Gastroesophageal sphincter (tissue), 4 donors: ENCODE measurements around the gene TRAF2. TPM values are rescaled to one million over a fixed set of nuclear protein-coding genes. Genes with fewer than 3 reads are reported as not detected.

Experiments
- ATAC-seq: fragments of 150-250 bp; one replicate; pipeline ENCODE4 v1.9.1; 2016; ENCODE audit warnings: mild to moderate bottlenecking, moderate library complexity
- H3K27ac ChIP-seq, 4 donors: fragments of 200-600 bp; sonication (generic) in 3 of 4; 1 replicate in 3 of 4; 2 replicates in 1 of 4; pipeline ENCODE4 v1.5.1; 2016 to 2019
- H3K27me3 ChIP-seq: fragments of 200-600 bp; sonication (generic); one replicate; pipeline ENCODE4 v1.5.1; 2019
- H3K36me3 ChIP-seq, 2 donors: fragments of 200-600 bp; sonication (generic); one replicate each; pipeline ENCODE4 v1.5.1; 2019; ENCODE audit warnings: control low read depth in 1 of 2
- H3K4me1 ChIP-seq, 3 donors: fragments of 200-600 bp; sonication (generic); 1 replicate in 2 of 3; 2 replicates in 1 of 3; pipeline ENCODE4 v1.5.1; 2016 to 2019; ENCODE audit warnings: control low read depth in 2 of 3
- H3K4me3 ChIP-seq, 2 donors: fragments of 200-600 bp; sonication (generic); one replicate each; pipeline ENCODE4 v1.5.1; 2019; ENCODE audit warnings: mild to moderate bottlenecking in 1 of 2, moderate library complexity in 1 of 2
- H3K9me3 ChIP-seq, 3 donors: fragments of 200-600 bp; sonication (generic); one replicate each; pipeline ENCODE4 v1.5.1; 2017 to 2019; ENCODE audit warnings: control low read depth in 2 of 3
- EP300 ChIP-seq: sonication (generic); formaldehyde crosslinking; IDR thresholded peaks from one replicate; pipeline ENCODE4 v1.6.1; 2017; ENCODE audit warnings: antibody characterized with exemption, mild to moderate bottlenecking
- POLR2A ChIP-seq, 2 donors: fragments of 450-650 bp; IDR thresholded peaks; one replicate each; pipeline ENCODE4 v1.6.1; 2017; ENCODE audit warnings: antibody characterized with exemption in 2 of 2, mild to moderate bottlenecking in 2 of 2, moderate library complexity in 1 of 2
- POLR2AphosphoS5 ChIP-seq: sonication (generic); formaldehyde crosslinking; IDR thresholded peaks from one replicate; pipeline ENCODE4 v1.6.1; 2017; ENCODE audit warnings: antibody characterized with exemption
- WGBS, 2 donors: methylation state at CpG; one replicate each; pipeline ENCODE4 v1.1.5; 2018; ENCODE audit warnings: low coverage in 1 of 2; 5-methylcytosine and 5-hydroxymethylcytosine counted together
- total RNA-seq, 4 donors: library from RNA; depleted of rRNA; stranded (reverse); fragments of >200 nt; gene quantifications; one replicate each; pipeline ENCODE4 v1.1.0, GENCODE V29; 2016
- TF ChIP-seq, protein P1 (sequence below), 4 experiments: fragments of 200-600 bp in 2 of 4; fragments of 450-650 bp in 2 of 4; sonication (generic) in 1 of 4; IDR thresholded peaks; one replicate each; pipeline ENCODE4 v1.5.1; 2017 to 2019; ENCODE audit warnings: antibody characterized with exemption in 4 of 4, mild to moderate bottlenecking in 2 of 4, moderate library complexity in 2 of 4

The TRAF2 gene
- total RNA-seq, 4 donors from 2014 or later: 3.8 to 17.1 (median 11.1) TPM

DNA sequence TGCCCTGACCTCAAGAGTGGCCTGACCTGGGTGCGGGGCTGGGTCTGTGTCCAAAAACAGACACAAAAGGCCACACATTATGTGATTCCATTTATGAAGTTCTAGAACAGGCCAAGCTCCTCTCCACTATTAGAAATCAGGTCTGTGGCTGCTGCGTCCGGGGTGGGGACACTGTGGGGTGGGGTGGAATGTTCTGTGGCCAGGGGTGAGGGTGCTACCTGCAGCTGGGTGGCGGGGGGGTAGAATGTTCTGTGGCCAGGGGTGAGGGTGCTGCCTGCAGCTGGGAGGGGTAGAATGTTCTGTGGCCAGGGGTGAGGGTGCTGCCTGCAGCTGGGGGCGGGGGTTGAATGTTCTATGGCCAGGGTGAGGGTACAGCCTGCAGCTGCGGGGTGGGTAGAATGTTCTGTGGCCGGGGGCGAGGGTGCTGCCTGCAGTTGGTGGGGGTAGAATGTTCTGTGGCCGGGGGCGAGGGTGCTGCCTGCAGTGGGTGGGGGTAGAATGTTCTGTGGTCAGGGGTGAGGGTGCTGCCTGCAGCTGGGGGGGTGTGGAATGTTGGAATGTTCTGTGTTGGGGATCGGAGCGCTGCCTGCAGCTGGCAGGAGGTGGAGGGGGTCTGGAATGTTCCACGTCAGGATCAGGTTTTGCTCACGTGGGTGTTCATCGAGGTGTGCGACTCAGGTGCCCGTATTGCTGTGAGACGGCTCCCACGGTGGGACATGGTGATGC lies 74.1 kb downstream of the TRAF2 start:
- no peak for TF ChIP-seq POLR2A (IDR thresholded peaks at IDR 0.05)
- TF ChIP-seq POLR2AphosphoS5: no peak
- TF ChIP-seq, protein P1, sequence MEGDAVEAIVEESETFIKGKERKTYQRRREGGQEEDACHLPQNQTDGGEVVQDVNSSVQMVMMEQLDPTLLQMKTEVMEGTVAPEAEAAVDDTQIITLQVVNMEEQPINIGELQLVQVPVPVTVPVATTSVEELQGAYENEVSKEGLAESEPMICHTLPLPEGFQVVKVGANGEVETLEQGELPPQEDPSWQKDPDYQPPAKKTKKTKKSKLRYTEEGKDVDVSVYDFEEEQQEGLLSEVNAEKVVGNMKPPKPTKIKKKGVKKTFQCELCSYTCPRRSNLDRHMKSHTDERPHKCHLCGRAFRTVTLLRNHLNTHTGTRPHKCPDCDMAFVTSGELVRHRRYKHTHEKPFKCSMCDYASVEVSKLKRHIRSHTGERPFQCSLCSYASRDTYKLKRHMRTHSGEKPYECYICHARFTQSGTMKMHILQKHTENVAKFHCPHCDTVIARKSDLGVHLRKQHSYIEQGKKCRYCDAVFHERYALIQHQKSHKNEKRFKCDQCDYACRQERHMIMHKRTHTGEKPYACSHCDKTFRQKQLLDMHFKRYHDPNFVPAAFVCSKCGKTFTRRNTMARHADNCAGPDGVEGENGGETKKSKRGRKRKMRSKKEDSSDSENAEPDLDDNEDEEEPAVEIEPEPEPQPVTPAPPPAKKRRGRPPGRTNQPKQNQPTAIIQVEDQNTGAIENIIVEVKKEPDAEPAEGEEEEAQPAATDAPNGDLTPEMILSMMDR (IDR thresholded peaks at IDR 0.05): no peak
- TF ChIP-seq EP300: no peak
- H3K27me3 ChIP-seq: peaks cover 16% of the 10 kb centered on the region
- no peak overlapping the region for H3K4me3 ChIP-seq
- no peaks in the 10 kb centered on the region for H3K36me3 ChIP-seq
- H3K4me1 ChIP-seq: peaks cover 0 to 3% (median 0%) of the 10 kb centered on the region in 3 donors
- no peak overlapping the region for H3K27ac ChIP-seq
- H3K9me3 ChIP-seq: no peaks in the 10 kb centered on the region
- ATAC-seq: no peak
- WGBS, 2 donors: 73% methylated on average over 4 of the region's 19 CpGs; no CpG with 5 or more reads in 1 of the 2 donors

DNA sequence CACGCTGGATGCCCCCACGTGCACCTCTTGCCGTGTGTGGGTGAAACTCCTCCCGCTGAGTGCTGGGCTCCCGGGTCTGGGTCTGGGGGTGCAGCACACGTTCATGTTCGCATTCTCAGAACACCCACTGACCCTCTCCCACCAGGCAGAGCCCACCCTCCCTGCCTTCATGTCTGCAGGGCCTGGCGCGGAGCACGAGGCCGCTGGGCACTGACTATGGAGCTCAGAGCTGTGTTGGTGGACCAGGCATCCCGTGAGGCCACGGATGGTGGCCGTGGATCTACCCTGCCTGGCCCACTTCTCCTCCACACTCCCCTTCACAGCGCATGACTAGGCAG lies 74.6 kb downstream of the TRAF2 start:
- WGBS, 2 donors: 100% methylated on average over 1 of the region's 15 CpGs; no CpG with 5 or more reads in 1 of the 2 donors
- H3K4me3 ChIP-seq: no peak overlapping the region
- H3K4me1 ChIP-seq: peaks cover 0 to 4% (median 2%) of the 10 kb centered on the region in 3 donors
- no peak for TF ChIP-seq POLR2A (IDR thresholded peaks at IDR 0.05)
- no peak for TF ChIP-seq EP300
- no peak for TF ChIP-seq POLR2AphosphoS5
- TF ChIP-seq, protein P1 (IDR thresholded peaks at IDR 0.05): no peak
- ATAC-seq: peak; percentile 2
- no peaks in the 10 kb centered on the region for H3K9me3 ChIP-seq
- H3K36me3 ChIP-seq: no peaks in the 10 kb centered on the region
- H3K27me3 ChIP-seq: peaks cover 21% of the 10 kb centered on the region
- H3K27ac ChIP-seq: no peak overlapping the region

DNA sequence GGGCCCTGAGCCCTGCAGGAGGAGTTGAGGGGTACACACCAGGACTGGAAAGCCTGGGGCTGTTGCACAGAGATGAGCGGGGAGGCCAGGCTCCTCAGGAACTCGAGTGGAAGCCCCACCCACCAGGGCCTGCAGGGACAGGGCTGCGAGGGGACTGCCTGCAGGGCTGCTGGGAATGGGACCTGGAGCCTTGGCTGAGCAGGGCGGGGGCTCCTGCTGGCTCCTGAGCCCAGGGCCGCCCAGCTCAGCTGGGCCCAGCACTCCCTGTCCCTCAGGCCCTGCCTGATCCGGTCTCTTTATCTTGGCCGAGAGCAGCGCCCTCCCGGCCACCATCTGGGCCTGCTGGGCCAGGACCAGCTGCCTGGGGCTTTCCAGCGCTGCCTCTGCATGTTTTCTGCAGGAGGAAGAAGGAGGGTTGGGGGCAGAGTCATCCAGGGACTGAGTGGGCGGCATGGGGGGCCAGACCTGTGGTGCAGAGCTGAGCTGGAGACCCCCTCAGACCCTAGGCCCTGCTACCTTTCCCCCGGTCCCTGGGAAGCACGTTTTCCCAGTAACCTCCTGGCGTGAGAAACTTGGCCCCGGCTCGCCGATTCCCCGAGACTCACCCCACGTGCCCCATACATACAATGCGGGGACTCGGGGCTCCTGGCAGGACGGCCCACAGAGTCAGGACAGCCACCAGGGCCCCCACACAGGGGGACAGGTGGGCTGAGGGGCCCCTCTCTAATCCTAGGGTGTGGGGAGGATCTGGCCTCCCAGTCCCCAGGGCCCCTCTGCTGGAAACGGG lies 75.2 kb downstream of the TRAF2 start:
- H3K27me3 ChIP-seq: peaks cover 27% of the 10 kb centered on the region
- no peaks in the 10 kb centered on the region for H3K9me3 ChIP-seq
- H3K27ac ChIP-seq: no peak overlapping the region
- H3K36me3 ChIP-seq: no peaks in the 10 kb centered on the region
- peak; percentile 67 for ATAC-seq
- TF ChIP-seq, protein P1 (IDR thresholded peaks at IDR 0.05): no peak
- no peak for TF ChIP-seq POLR2AphosphoS5
- no peak for TF ChIP-seq POLR2A (IDR thresholded peaks at IDR 0.05)
- TF ChIP-seq EP300: no peak
- H3K4me1 ChIP-seq: peaks cover 0 to 8% (median 8%) of the 10 kb centered on the region in 3 donors
- WGBS, 2 donors: 73% methylated on average over 1 of the region's 23 CpGs; no CpG with 5 or more reads in 1 of the 2 donors
- no peak overlapping the region for H3K4me3 ChIP-seq

DNA sequence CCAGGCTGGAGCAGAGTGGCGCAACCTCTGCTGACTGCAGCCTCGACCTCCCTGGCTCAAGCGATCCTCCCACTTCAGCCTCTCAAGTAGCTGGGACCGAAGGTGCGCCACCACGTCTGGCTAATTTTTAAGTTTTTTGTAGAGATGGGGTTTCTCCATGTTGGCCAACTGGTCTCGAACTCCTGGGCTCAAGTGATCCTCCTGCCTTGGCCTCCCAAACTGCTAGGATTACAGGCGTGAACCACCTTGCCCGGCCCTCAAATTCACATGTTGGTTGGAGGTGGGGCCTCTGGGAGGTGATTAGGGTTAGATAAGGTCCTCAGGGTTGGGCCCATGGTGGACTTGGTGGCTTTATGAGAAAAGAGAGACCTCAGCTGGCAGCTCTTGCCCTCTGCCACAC lies 75.8 kb downstream of the TRAF2 start:
- Histone ChIP-seq H3K36me3 (no peaks in the 10 kb centered on the region), H3K9me3 (no peaks in the 10 kb centered on the region), H3K27me3 (peaks cover 28% of the 10 kb centered on the region), H3K4me1 (peaks cover 0 to 8% (median 8%) of the 10 kb centered on the region in 3 donors), H3K27ac (no peak overlapping the region), H3K4me3 (no peak overlapping the region)
- 97 to 98% methylated on average over 6 to 8 of the region's 9 CpGs for WGBS, 2 donors
- ATAC-seq: no peak
- TF ChIP-seq EP300 (no peak), POLR2AphosphoS5 (no peak), POLR2A (IDR thresholded peaks at IDR 0.05) (no peak)
- TF ChIP-seq, protein P1 (IDR thresholded peaks at IDR 0.05): no peak
